ACHN (cell line): ENCODE results near the gene SPECC1.
"Not testable (repeated sequence)": the region's sequence is repeated elsewhere in the genome, so short reads cannot be mapped to it uniquely, and the experiment has no call there.

Experiments used
- DNase-seq: peaks from one replicate; pipeline ENCODE4 v3.0.0-alpha.2; 2015
- in situ Hi-C: cut with HindIII; loops from 2 replicates; pipeline ENCODE4 v1.10.0; 2017; ENCODE audit warnings: low sequenced_read_pairs, low pct_ligation_motif_present, low pct_unique_long_range_greater_than_20kb

SPECC1 gene

DNA sequence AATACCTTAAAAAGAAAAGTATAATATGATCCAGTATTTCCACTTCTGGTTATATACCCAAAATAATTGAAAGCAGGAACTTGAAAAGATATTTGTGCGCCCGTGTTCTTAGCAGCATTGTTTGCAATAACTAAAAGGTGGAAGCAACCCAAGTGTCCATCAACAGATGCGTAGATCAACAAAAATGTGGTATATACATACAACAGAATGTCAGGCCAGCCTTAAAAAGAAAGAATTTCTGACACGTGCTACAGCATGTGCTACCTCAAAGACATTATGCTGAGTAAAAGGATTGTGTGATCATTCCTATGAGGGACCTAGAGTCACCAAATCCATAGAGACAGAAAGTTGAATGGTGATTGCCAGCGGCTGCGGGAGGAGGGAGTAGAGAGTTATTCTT, 133.1 kb downstream of the SPECC1 start:
- in situ Hi-C loops, result no loop called here
- no peak for DNase-seq

DNA sequence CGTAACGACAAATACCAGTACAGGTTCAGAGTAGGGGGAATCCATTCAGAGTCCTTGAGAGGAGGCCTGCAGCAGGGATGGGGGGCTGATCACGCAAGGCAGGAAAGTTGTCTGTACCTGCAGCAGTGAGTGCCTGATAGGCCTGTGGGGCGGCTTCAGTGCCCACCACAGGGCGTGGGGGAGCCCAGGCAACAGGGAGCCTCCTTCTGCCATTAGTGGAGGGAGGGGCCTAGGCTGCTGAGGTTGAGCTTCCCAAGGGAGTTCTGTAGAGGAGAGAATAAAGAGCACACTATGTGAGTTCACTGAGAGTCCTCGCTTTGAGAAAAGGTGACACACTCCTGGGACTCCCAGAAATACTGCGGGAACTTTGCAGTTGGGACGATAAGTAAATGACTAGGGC, 134.6 kb downstream of the SPECC1 start:
- no peak for DNase-seq
- in situ Hi-C loops, result no loop called here

DNA sequence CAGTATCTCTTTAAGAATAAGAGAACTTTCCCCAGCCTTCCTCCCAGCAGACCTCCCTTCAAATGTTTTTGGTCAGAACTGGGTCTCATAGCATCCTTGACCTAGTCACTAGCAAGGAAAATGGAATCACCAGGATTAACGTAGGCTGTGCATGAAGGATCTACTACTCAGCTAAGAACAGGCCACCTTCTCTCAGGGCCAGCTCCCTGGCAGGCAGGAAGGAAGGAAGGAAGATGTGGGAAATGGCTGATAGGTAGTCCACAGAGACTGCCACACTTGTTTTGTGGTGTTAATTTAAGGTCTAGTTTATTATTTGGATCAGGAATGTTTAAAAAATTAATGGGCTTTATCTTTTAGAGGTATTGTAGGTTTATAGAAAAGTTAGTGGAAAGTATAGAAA, 136.4 kb downstream of the SPECC1 start:
- in situ Hi-C loops, result no loop called here
- no peak for DNase-seq

DNA sequence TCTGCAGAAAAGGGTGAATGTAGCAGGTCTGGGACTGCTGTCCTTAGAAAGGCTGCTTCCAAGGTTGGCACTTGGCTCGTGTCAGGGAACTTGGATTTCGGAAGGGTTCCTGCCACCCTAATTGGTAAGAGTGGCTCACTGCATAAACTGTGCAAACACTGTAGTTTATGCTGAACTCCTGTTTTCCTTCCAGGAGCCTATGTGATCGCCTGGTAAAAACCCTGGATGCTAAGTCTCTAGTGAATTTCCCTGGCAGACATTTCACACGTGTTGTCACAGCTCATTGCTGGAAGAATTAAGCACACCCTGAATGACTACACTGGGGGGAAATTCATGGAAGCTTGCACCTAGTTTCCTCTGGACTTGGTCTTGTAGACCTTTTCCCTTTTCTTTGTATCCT, 140.1 kb downstream of the SPECC1 start:
- DNase-seq, result no peak
- in situ Hi-C loops, result no loop called here

DNA sequence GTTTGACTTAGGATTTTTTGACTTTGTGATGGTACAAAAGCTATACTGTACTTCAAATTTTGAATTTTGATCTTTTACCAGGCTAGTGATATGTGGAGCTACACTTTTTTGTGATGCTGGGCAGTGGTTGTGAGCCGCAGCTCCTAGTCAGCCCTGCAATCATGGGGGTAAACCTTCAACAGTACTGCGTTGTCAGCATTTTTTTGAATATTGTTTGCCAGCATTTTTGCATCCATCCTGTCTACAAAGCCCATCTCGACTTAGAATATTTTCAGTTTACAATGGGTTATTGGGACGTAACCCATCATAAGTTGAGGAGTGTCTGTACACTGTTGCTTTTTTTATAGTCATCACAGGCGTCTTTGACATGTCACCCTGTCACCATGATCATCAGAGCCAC, 142.0 kb downstream of the SPECC1 start:
- DNase-seq, result no peak
- in situ Hi-C loops, result no loop called here

DNA sequence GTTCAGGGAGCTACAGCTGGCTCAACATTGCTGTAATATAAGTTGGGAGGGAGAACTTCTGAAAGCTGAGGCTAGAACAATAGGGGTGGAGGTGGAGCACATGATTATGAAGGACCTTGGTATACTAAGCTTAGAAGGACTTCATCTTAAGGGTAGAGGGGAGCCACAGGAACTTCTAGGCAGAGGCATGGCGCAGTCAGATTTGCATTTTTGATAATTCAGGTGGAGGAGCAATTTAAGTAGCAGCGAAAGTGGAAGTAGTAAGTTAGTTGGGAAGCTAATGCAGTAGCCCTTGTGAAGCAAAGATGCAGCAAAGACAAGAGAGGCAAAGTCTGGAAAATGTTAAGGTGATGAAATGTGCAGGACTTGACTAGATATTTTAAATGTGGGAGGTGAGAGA, 144.1 kb downstream of the SPECC1 start:
- in situ Hi-C loops, result no loop called here
- no peak for DNase-seq

DNA sequence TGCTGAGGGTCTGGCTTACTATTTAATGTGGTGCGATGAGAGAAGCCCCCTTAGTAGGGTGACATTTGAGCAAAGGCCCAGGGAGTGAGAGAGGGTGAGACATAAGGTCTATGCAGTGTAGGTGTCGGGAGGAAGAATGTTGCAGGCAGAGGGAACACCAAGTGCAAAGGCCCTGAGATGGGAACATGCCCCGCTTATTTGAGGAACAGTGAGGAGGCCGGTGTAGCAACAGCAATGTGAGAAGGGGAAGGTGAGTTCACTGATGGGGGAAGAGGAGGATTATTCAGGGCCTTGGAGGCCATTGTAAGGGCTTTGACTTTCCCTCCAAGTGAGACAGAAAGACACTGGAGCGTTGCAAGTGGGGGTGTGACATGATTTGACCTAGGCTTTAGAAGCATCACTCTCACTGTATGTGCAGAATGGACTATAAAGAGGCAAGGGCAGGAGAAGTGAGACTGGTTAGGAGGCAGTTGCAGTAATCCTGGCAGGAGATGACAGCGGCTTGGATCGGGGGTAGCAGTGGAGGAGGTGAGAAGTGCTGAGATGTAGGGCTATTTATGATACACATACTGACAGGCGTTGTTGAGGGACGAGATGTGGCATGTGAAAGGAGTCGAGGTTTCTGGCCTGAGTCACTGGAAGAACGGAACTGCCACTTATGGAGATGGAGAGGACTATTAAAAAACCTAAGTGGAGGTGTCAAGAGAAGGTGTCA, 145.3 kb downstream of the SPECC1 start:
- in situ Hi-C loops, result no loop called here
- DNase-seq, result no peak

DNA sequence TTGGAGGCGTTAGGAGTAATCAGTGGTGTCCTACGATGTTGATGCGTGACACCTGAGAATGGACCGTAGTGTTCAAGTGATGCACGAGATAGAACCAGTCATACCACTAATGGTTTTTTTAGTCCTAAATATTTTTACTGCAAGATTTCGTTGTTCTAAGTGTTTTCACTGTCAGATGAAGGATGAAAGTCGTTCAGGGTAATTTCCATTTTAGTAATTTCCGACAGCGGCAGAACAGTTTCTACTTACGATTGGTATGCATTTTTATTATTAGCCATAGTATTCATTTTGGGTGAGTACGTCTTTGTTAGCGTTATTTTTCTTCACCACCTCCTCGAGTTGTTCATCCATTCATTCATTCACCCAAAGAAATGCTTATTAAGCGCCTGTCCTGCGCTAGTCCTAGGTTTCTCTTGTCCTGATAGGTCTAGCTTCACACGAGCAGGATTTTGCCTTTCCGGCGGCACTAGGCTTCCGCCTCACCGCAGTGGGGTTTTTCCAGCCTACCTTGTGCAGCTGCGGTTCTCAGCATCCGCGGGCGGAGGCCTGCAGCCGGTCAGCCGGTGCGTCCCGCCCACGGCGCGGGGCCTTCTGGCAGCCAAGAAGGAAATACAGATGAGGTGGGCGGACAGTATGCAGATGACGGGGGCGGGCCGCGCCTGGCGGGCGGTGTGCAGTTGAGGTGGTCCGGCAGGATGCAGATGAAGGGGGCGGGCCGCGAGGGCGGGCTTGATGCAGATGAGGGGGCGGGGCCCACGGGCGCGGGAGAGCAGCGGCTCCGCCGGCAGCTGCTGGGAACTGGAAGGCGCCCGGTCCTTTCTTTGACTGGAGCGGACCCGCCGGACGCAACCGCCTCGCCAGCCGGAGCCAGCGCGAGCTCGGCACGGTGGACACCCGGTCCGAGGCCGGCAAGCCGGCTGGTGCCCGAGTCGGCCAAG, 146.4 kb downstream of the SPECC1 start:
- in situ Hi-C loops, result no loop called here
- DNase-seq, result peak; percentile 97

DNA sequence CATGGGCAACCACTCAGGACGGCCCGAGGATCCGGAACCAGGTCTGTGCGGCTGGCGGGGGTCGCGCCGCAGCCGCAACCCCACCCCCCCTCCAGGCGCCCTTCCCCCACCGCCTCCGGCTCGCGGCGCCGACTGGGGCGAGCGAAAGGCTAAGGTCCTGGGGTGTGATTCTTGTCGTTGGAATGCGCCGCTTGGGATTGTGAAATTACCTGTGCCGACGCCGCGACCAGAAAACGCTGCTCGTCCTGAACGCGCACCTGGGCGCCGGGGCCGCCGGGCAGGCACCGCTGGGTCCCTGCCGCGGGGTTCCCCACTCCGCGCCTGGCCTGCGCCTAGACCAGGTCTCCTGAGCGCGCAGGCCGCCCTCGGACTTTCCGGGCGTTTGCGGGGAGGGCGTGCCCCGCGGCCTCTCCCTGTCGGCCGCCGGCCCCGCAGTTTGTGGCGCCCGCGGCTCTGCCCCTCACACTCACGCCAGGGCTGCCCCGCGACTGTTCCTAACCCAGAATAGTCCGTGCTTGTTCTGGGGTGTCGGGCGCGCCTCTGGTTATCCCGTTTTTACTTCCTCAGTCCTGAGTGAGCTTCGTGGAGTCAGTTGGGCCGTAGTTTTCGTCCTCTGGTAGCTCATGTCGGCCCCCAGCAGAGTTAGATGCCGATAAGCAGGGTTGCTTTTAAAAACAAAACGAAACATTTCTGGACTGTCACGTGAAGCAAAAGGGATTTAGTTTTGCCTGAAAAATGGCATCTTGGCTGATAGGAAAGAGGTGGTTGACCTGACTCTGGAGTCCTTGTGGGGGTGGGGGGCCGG, 147.2 kb downstream of the SPECC1 start:
- in situ Hi-C loops, result no loop called here
- peak; percentile 59 for DNase-seq

DNA sequence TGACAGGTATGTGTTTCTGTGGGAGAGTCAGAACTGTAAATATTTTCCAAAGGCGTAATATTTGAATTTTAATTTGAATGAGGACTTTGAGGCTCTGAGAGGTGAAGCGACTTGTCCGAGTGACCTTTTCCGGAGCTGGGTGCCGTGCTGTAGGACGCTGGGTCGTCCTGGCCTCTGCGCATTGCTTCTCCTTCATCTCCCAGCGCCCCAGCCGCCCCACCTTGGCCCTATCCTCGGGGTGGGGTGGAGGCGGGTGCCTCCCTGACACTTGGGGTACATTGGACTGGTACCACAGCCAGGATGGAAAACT, 147.8 kb downstream of the SPECC1 start:
- no peak for DNase-seq
- in situ Hi-C loops, result no loop called here

DNA sequence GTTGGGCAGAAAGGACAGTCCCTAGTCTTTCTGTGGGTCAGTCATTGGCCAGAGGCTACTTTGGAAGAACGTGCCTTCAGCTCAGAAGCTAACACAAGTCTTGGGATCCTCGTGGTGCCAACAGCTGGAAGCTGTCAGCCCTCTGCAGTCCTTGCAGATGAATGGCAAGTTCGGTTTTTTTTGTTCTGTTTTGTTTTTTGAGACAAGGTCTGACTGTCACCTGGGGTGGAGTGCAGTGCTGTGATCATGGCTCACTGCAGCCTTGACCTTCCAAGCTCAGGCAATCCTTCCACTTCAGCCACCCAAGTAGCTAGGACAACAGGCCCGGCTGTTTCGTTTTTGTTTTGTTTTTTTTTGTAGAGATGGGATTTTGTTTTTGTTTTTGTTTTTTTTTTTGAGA, 149.4 kb downstream of the SPECC1 start:
- in situ Hi-C loops, result no loop called here
- DNase-seq, result no peak

DNA sequence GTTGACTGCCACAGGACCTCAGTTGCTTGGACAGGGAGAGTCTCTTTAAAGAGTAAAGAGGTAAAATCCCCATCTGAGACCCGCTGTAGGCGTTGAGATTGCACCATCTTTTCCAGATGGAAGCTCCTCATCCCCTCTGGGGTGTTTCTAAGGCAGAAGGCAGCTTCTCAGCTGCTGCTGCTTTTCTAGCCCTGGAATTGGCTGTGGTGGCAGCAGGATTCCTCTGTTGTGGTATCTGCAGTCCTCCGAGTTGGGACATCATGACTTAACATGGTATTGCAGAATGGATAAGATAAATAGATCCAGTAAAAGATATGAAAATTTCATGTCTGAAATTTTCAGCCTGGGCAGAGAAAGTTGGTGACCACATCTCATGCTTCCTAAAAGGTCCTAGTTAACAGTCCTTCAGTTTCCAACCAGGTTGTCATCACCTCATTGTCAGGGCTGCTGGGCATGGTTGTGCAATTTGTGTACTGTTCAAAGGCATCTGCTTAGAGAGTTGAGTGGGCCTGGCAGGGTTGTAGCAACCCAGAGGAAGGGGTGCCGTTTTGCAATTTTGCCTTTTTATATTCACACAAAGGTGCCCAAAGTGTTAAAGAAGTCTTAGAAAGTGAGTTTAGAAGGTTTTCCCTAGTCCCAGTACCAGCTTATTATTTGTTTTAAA, 150.4 kb downstream of the SPECC1 start:
- in situ Hi-C loops, result no loop called here
- no peak for DNase-seq

DNA sequence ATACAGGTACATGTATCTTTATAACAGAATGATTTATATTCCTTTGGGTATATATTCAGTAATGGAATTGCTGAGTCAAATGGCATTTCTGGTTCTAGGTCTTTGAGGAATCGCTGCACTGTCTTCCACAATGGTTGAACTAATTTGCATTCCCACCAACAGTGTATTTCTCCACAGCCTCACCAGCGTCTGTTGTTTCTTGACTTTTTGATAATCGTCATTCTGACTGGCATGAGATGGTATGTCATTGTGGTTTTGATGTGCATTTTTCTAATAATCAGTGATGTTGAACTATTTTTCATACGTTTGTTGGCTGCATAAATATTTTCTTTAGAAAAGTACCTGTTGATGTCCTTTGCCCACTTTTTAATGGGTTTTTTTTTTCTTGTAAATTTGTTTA, 156.4 kb downstream of the SPECC1 start:
- in situ Hi-C loops, DNase-seq: not testable (repeated sequence)

DNA sequence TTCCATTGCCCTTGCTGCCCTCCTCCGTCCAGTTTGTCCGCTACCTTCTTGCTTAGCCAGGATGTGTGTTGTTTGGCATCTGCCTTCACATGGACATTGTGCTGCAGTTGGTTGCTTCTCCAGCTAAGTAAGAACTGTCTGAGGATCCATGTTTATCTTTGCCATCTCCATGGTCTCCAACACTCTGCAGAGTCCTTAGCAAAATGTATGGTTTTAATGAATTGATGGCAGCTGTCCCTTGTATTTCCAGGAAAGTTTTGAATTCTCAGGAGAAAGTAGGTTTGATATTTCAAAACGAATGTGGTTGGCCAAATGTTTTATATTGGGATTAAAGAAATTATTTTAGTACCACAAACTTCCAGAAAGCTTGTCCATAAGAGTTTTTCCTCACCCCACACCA, 160.9 kb downstream of the SPECC1 start:
- in situ Hi-C loops, result no loop called here
- no peak for DNase-seq

DNA sequence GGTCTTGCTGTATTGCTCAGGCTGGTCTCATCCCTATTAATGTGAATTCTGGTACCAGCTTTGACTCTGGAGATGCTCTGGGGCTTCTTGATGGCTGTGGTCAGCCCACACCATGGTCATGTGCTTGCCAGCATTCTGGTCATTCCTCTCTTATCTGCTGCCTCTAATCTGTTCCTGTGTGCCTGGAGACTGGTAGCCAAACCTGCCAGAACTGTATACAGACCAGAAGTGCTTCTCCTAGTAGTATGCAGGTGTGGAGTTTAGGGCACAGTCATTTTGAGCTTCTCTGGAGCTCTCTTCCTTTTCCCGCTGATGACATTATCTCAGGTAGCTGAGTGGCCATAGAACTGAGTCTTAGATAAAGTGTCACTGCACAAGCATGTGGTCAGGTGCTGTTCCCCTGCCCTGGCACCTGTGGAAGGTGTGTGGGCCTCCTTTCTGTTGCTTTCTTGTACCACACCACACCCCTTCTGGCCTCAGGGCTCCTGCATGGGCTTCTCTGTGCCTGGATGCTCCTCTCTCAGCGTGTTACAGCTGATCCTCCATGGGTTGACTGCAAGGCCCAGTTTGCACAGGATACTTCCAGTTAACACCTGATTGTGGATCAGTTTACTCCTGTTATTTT, 162.7 kb downstream of the SPECC1 start:
- in situ Hi-C loops, result no loop called here
- DNase-seq, result peak; percentile 32

DNA sequence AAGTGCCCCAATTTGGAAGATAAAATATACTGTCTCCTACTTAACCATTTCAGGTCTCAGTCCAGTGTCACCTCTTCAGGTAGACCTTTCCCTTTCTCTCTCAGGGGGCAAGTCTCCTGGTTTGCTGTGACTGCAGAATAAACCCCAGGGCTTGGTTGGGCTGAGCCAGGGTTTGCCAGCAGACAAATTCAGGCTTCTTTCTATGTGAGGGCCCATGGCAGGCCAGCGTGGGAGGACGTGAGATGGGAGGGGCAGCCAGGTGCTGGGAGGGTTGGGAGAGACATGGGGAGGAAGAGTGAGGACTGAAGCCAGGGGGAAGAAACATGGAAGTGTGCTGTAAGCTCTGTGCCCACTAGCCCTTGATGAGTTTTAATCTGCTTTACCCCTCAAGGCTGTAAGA, 163.2 kb downstream of the SPECC1 start:
- in situ Hi-C loops, result no loop called here
- DNase-seq, result no peak

DNA sequence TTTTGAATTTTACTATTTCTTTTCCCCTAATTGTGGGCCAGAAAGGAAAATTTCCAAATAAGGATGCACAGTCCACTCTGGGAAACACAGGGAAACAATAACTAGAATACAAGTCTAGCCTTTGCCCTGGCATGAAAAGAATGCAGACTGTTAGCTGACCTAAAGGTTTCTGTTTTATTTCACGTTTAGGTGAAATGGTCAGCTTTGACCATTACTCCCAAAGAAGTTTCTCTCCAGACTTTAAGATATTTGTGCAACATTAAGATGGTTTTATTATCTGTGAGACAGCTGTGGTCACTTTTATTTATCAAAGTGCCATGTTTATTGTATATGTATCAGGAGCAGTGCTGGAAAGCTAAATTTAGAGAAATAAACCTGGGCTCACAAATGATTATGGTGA, 163.9 kb downstream of the SPECC1 start:
- in situ Hi-C loops, result no loop called here
- peak; percentile 57 for DNase-seq

DNA sequence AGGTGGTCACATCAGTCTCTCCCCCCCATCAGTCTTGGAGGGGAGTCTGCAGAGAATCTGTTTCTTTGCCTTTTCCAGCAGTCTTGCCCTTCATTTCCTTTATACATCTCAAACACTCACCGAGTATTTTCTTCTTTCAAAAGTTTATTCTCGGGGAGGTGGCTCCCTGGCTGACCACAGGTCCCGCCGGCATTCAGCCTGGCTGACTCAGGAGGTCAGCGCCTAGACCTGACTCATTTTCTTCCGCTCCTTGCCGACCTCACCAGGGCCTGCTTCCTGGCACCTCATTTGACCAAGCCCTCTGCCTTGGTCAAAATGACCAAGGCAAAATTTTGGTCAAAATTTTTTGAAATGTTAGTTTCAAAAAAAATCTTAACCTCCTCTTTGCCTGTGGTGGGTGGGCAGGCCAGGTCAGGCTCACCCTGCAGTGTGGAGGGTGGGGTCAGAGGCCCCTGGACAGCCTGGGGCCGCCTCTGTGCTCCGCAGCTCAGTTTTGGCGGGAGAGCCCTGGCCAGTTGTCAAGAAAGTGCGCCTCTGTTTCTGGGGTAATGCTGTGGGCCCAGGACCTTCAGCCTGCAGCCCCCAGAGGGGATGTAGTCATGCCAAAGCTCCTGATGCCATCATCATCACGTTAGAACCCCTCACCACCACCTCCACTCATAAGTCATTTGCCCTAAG, 165.6 kb downstream of the SPECC1 start:
- peak; percentile 92 for DNase-seq
- in situ Hi-C loops, result no loop called here
